ENCODE measurements around the gene ABCB4. TPM values are rescaled to one million over a fixed set of nuclear protein-coding genes. Genes with fewer than 3 reads are reported as not detected.

Gene ABCB4
- total and polyA plus RNA-seq, 2 experiments from 2014 or later = 1.2 to 1.5 TPM

- TF ChIP-seq, protein P1, sequence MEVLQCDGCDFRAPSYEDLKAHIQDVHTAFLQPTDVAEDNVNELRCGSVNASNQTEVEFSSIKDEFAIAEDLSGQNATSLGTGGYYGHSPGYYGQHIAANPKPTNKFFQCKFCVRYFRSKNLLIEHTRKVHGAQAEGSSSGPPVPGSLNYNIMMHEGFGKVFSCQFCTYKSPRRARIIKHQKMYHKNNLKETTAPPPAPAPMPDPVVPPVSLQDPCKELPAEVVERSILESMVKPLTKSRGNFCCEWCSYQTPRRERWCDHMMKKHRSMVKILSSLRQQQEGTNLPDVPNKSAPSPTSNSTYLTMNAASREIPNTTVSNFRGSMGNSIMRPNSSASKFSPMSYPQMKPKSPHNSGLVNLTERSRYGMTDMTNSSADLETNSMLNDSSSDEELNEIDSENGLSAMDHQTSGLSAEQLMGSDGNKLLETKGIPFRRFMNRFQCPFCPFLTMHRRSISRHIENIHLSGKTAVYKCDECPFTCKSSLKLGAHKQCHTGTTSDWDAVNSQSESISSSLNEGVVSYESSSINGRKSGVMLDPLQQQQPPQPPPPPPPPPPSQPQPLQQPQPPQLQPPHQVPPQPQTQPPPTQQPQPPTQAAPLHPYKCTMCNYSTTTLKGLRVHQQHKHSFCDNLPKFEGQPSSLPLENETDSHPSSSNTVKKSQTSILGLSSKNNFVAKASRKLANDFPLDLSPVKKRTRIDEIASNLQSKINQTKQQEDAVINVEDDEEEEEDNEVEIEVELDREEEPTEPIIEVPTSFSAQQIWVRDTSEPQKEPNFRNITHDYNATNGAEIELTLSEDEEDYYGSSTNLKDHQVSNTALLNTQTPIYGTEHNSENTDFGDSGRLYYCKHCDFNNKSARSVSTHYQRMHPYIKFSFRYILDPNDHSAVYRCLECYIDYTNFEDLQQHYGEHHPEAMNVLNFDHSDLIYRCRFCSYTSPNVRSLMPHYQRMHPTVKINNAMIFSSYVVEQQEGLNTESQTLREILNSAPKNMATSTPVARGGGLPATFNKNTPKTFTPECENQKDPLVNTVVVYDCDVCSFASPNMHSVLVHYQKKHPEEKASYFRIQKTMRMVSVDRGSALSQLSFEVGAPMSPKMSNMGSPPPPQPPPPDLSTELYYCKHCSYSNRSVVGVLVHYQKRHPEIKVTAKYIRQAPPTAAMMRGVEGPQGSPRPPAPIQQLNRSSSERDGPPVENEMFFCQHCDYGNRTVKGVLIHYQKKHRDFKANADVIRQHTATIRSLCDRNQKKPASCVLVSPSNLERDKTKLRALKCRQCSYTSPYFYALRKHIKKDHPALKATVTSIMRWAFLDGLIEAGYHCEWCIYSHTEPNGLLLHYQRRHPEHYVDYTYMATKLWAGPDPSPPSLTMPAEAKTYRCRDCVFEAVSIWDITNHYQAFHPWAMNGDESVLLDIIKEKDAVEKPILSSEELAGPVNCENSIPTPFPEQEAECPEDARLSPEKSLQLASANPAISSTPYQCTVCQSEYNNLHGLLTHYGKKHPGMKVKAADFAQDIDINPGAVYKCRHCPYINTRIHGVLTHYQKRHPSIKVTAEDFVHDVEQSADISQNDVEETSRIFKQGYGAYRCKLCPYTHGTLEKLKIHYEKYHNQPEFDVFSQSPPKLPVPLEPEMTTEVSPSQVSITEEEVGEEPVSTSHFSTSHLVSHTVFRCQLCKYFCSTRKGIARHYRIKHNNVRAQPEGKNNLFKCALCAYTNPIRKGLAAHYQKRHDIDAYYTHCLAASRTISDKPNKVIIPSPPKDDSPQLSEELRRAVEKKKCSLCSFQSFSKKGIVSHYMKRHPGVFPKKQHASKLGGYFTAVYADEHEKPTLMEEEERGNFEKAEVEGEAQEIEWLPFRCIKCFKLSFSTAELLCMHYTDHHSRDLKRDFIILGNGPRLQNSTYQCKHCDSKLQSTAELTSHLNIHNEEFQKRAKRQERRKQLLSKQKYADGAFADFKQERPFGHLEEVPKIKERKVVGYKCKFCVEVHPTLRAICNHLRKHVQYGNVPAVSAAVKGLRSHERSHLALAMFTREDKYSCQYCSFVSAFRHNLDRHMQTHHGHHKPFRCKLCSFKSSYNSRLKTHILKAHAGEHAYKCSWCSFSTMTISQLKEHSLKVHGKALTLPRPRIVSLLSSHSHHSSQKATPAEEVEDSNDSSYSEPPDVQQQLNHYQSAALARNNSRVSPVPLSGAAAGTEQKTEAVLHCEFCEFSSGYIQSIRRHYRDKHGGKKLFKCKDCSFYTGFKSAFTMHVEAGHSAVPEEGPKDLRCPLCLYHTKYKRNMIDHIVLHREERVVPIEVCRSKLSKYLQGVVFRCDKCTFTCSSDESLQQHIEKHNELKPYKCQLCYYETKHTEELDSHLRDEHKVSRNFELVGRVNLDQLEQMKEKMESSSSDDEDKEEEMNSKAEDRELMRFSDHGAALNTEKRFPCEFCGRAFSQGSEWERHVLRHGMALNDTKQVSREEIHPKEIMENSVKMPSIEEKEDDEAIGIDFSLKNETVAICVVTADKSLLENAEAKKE (CRISPR knock-in tag; IDR thresholded peaks at IDR 0.05) = no peak
- TF ChIP-seq NANOG (IDR thresholded peaks at IDR 0.05; ENCODE audit: borderline replicate concordance) (no peak), POLR2AphosphoS5 (IDR thresholded peaks at IDR 0.05; ENCODE audit: low read depth) (no peak), STAT1 (IDR thresholded peaks at IDR 0.05; ENCODE audit: unreplicated experiment) (no peak), EZH2phosphoT487 (IDR thresholded peaks at IDR 0.05; ENCODE audit: unreplicated experiment) (no peak), ZNF114 (CRISPR knock-in tag; IDR thresholded peaks at IDR 0.05) (no peak), CREB1 (CRISPR knock-in tag; IDR thresholded peaks at IDR 0.05; ENCODE audit: low read depth) (no peak), JUNB (IDR thresholded peaks at IDR 0.05; ENCODE audit: unreplicated experiment) (no peak), CTCF (conservative IDR thresholded peaks at IDR 0.05; ENCODE audit: low read depth in 2 of 2) (no peak)
- TF ChIP-seq, protein P2, sequence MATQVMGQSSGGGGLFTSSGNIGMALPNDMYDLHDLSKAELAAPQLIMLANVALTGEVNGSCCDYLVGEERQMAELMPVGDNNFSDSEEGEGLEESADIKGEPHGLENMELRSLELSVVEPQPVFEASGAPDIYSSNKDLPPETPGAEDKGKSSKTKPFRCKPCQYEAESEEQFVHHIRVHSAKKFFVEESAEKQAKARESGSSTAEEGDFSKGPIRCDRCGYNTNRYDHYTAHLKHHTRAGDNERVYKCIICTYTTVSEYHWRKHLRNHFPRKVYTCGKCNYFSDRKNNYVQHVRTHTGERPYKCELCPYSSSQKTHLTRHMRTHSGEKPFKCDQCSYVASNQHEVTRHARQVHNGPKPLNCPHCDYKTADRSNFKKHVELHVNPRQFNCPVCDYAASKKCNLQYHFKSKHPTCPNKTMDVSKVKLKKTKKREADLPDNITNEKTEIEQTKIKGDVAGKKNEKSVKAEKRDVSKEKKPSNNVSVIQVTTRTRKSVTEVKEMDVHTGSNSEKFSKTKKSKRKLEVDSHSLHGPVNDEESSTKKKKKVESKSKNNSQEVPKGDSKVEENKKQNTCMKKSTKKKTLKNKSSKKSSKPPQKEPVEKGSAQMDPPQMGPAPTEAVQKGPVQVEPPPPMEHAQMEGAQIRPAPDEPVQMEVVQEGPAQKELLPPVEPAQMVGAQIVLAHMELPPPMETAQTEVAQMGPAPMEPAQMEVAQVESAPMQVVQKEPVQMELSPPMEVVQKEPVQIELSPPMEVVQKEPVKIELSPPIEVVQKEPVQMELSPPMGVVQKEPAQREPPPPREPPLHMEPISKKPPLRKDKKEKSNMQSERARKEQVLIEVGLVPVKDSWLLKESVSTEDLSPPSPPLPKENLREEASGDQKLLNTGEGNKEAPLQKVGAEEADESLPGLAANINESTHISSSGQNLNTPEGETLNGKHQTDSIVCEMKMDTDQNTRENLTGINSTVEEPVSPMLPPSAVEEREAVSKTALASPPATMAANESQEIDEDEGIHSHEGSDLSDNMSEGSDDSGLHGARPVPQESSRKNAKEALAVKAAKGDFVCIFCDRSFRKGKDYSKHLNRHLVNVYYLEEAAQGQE (IDR thresholded peaks at IDR 0.05; ENCODE audit: unreplicated experiment) = no peak
- TF ChIP-seq, protein P3, sequence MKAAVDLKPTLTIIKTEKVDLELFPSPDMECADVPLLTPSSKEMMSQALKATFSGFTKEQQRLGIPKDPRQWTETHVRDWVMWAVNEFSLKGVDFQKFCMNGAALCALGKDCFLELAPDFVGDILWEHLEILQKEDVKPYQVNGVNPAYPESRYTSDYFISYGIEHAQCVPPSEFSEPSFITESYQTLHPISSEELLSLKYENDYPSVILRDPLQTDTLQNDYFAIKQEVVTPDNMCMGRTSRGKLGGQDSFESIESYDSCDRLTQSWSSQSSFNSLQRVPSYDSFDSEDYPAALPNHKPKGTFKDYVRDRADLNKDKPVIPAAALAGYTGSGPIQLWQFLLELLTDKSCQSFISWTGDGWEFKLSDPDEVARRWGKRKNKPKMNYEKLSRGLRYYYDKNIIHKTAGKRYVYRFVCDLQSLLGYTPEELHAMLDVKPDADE (IDR thresholded peaks at IDR 0.05) = no peak
- H3K36me3 ChIP-seq (ENCODE audit: insufficient read depth) = no peaks in the 10 kb centered on the region
- no peak overlapping the region for H3K27ac ChIP-seq (ENCODE audit: low read depth)
- no peak overlapping the region for H3K4me3 ChIP-seq
- no peaks in the 10 kb centered on the region for H4K20me1 ChIP-seq (replicated peaks; ENCODE audit: insufficient read depth)
- H3K79me2 ChIP-seq (replicated peaks; ENCODE audit: insufficient read depth) = no peaks in the 10 kb centered on the region
- H3F3A ChIP-seq (replicated peaks; ENCODE audit: low read depth) = no peaks in the 10 kb centered on the region
- Mint-ChIP-seq H3K27me3 (ENCODE audit: insufficient read depth, low read depth, poor library complexity) (peaks cover 2% of the 10 kb centered on the region), H3K4me3 (no peak overlapping the region), H3K27ac (no peak overlapping the region), H3K9me3 (no peaks in the 10 kb centered on the region), H3K36me3 (ENCODE audit: low read depth) (no peaks in the 10 kb centered on the region), H3K4me1 (peaks cover 6% of the 10 kb centered on the region)
- H3K27me3 ChIP-seq (ENCODE audit: insufficient read depth) = no peaks in the 10 kb centered on the region
- no peak for ATAC-seq
- H3K4me2 ChIP-seq = no peak overlapping the region
- no peak for DNase-seq (ENCODE audit: low spot score)
- no peaks in the 10 kb centered on the region for H3K4me1 ChIP-seq (ENCODE audit: insufficient read depth)
- H2AFZ ChIP-seq = no peak overlapping the region
- peaks cover 5% of the 10 kb centered on the region; the same call in 1 of the 2 replicates for H3K9me2 ChIP-seq (ENCODE audit: insufficient read depth)
These were observed 42.4 kb upstream of the ABCB4 start for GRCh38 chr7:87517891-87518290.

All from GM23338 (cell line).